Type B pancreatic cell (in vitro differentiated cells): Measurements from ENCODE around the gene SLCO3A1. TPM values are rescaled to one million over a fixed set of nuclear protein-coding genes. Genes with fewer than 3 reads are reported as not detected.

Experiments used
- DNase-seq: peaks from one replicate; pipeline ENCODE4 v3.0.0; 2021; ENCODE audit warnings: mixed read lengths; ENCODE audit not compliant: unreplicated experiment; ENCODE audit errors: extremely low spot score
- H3K27ac Mint-ChIP-seq: 2 replicates; pipeline ENCODE4 v1.8.0; 2021; ENCODE audit warnings: mild to moderate bottlenecking, mixed read lengths
- H3K27me3 Mint-ChIP-seq: 2 replicates; pipeline ENCODE4 v1.8.0; 2021; ENCODE audit warnings: mixed read lengths
- H3K36me3 Mint-ChIP-seq: 2 replicates; pipeline ENCODE4 v1.8.0; 2021; ENCODE audit warnings: mixed read lengths
- H3K4me1 Mint-ChIP-seq: one replicate; pipeline ENCODE4 v1.8.0; 2021; ENCODE audit warnings: mixed read lengths; ENCODE audit not compliant: unreplicated experiment
- H3K4me3 Mint-ChIP-seq: 2 replicates; pipeline ENCODE4 v1.8.0; 2021; ENCODE audit warnings: mild to moderate bottlenecking, mixed read lengths
- H3K9me3 Mint-ChIP-seq: 2 replicates; pipeline ENCODE4 v1.8.0; 2021; ENCODE audit warnings: mixed read lengths
- total RNA-seq: library from RNA; stranded (reverse); gene quantifications from 2 replicates; pipeline ENCODE4 v1.2.1, GENCODE V29; 2021; ENCODE audit warnings: low replicate concordance
- TF ChIP-seq, protein P1 (sequence below): fragments of 200-600 bp; sonication (generic); conservative IDR thresholded peaks from 2 replicates; pipeline ENCODE4 v1.5.0; 2021; ENCODE audit warnings: antibody characterized with exemption, mild to moderate bottlenecking

Gene SLCO3A1
- total RNA-seq, 1 donor from 2014 or later, result 30.9 TPM

DNA sequence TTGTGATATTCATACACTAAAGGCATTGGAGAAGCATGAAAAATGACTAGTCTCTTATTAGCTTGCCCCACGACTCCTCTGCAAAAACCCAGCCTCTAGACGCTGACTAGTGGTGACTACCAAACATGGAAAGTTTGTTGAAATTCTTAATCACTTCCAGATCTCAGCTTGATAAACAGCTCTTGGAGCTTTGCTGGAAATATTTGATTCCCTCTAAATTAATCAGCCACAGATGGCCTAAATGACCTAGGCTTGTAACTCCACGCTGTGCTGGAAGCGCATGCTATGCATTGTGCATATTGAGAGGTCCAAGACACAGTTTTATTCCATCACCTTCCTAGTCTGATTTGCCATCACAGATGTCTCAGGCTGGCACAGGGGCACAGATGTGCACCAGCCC is 295.5 kb downstream of the SLCO3A1 start:
- Mint-ChIP-seq H3K27ac (no peak overlapping the region), H3K4me3 (no peak overlapping the region), H3K36me3 (peaks cover 9% of the 10 kb centered on the region), H3K27me3 (no peaks in the 10 kb centered on the region), H3K4me1 (peaks cover 33% of the 10 kb centered on the region), H3K9me3 (no peaks in the 10 kb centered on the region)
- DNase-seq, result no peak
- TF ChIP-seq, protein P1, sequence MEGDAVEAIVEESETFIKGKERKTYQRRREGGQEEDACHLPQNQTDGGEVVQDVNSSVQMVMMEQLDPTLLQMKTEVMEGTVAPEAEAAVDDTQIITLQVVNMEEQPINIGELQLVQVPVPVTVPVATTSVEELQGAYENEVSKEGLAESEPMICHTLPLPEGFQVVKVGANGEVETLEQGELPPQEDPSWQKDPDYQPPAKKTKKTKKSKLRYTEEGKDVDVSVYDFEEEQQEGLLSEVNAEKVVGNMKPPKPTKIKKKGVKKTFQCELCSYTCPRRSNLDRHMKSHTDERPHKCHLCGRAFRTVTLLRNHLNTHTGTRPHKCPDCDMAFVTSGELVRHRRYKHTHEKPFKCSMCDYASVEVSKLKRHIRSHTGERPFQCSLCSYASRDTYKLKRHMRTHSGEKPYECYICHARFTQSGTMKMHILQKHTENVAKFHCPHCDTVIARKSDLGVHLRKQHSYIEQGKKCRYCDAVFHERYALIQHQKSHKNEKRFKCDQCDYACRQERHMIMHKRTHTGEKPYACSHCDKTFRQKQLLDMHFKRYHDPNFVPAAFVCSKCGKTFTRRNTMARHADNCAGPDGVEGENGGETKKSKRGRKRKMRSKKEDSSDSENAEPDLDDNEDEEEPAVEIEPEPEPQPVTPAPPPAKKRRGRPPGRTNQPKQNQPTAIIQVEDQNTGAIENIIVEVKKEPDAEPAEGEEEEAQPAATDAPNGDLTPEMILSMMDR, result no peak

DNA sequence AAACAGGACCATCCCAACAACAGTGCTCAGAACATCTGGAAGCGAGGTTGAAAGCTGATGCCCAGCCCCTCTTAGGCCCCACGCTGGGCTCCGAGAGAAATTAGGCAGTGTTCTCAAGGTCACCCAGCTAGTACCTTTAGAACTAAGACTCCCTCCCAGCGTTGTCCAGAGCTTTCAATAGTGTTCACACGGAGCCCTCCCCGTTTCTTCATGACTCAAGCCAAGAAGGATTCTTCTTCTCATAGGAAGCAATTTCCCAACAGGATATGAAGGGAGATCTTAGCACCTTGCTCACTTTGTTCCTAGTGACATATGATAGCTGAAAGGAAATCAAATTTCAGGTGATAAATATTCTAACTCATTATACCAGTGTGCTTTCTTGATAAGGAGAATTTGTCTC is 296.0 kb downstream of the SLCO3A1 start:
- Mint-ChIP-seq H3K9me3 (no peaks in the 10 kb centered on the region), H3K4me1 (peaks cover 33% of the 10 kb centered on the region)
- no peak for DNase-seq

DNA sequence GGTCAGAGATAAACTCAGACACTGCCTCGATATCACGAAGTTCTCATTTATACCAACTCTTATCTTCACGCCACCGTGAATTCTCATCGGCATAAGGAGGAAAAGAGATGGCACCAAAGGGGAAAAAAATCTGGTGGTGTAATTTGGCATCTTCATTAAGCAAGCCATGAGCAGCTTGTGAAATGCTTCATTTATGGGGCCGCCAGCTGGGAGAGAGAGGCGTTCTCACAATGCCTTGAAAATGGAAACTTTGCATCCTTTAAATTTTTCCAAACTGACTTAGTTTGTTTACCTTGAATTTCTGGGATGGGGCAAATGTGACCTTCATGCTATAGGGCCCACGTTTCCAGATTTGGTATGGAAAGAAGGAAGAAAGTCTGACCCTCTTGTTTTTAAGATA is 297.7 kb downstream of the SLCO3A1 start:
- H3K4me1 Mint-ChIP-seq, result peaks cover 33% of the 10 kb centered on the region
- no peaks in the 10 kb centered on the region for H3K9me3 Mint-ChIP-seq
- no peak for DNase-seq
- TF ChIP-seq, protein P1, result no peak
- peaks cover 8% of the 10 kb centered on the region for H3K36me3 Mint-ChIP-seq
- no peaks in the 10 kb centered on the region for H3K27me3 Mint-ChIP-seq
- no peak overlapping the region for H3K27ac Mint-ChIP-seq
- H3K4me3 Mint-ChIP-seq, result no peak overlapping the region

More for the DNA sequence above, 296.0 kb downstream of the SLCO3A1 start:
- TF ChIP-seq, protein P1, result no peak
- Mint-ChIP-seq H3K27me3 (no peaks in the 10 kb centered on the region), H3K4me3 (no peak overlapping the region), H3K36me3 (peaks cover 8% of the 10 kb centered on the region), H3K27ac (no peak overlapping the region)

DNA sequence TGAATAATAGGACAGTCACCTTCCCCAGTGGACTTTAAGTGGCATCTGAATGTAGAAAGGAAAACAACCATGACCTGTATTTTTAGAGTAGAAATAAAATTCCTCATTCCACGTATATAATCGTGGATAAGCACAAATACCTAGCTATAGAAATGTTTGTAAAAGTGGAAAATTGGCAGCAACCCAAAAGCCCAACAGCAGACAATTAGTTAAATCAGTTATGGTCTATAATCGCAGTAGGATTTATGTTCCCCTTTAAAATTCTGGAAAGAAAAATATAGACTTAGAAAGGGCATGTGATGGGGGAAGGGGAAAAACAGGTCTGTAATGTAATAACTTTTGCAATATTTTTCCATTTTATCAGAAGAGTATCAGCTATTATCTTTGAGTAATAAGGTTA is 298.2 kb downstream of the SLCO3A1 start:
- H3K4me3 Mint-ChIP-seq, result no peak overlapping the region
- peaks cover 8% of the 10 kb centered on the region for H3K36me3 Mint-ChIP-seq
- TF ChIP-seq, protein P1, result no peak
- H3K27me3 Mint-ChIP-seq, result no peaks in the 10 kb centered on the region
- no peaks in the 10 kb centered on the region for H3K9me3 Mint-ChIP-seq
- H3K27ac Mint-ChIP-seq, result no peak overlapping the region
- H3K4me1 Mint-ChIP-seq, result peaks cover 31% of the 10 kb centered on the region
- no peak for DNase-seq

DNA sequence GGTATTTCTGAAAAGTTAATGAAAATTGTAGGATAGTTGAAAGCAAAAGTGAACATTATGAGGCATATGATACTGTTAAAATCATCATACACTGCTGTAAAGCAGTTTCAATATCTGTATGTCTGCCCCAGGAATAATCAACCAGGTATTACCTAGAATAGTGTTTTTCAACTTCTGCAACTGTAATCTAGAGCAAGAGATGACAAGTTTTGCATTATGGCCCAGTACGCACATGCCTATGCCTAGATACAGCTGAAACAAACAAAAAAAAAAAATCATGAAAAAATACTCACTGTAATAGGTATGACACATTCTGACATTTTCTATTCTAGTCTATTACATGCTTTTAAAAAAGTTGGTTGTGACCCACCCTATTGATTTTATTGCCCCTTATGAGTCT is 299.5 kb downstream of the SLCO3A1 start:
- no peaks in the 10 kb centered on the region for H3K27me3 Mint-ChIP-seq
- no peak overlapping the region for H3K4me3 Mint-ChIP-seq
- H3K9me3 Mint-ChIP-seq, result no peaks in the 10 kb centered on the region
- H3K36me3 Mint-ChIP-seq, result peaks cover 8% of the 10 kb centered on the region
- peaks cover 31% of the 10 kb centered on the region for H3K4me1 Mint-ChIP-seq
- no peak for DNase-seq
- H3K27ac Mint-ChIP-seq, result no peak overlapping the region
- TF ChIP-seq, protein P1, result no peak

DNA sequence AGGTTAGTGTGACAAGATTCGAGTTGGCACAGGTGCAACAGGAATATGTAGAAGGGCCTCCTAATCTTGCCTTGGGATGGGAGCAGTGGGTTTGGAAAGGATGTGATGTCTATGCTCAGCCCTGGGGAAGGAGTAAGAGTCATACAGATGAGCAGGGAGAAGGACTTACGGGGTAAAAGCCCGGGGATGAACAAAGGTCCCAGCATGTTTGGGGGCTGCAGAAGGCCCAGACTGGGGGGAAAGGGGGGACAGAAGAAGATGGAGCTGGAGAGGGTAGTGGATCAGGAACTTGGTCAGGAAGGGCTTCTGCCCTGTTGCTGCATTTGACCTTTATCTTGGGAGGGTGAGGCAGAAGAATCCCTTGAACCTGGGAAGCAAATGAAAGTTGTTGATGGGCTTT is 300.1 kb downstream of the SLCO3A1 start:
- Mint-ChIP-seq H3K36me3 (peaks cover 8% of the 10 kb centered on the region), H3K4me1 (peaks cover 30% of the 10 kb centered on the region), H3K4me3 (no peak overlapping the region), H3K27ac (no peak overlapping the region), H3K9me3 (no peaks in the 10 kb centered on the region), H3K27me3 (no peaks in the 10 kb centered on the region)
- DNase-seq, result no peak
- TF ChIP-seq, protein P1, result no peak
